GM12874 (cell line): ENCODE results near the gene EFHD2.

ENCODE experiments used
- CTCF ChIP-seq: IDR thresholded peaks from 2 replicates; pipeline ENCODE4 v1.5.1; 2011; ENCODE audit warnings: low read depth, mild to moderate bottlenecking, control low read depth, low read length, moderate library complexity; ENCODE audit not compliant: insufficient read depth

EFHD2 gene

GRCh38 chr1:15403962-15404580 is 5.6 kb upstream of the EFHD2 start:
- TF ChIP-seq CTCF: no peak

GRCh38 chr1:15405106-15405850 is 4.4 kb upstream of the EFHD2 start:
- no peak for TF ChIP-seq CTCF

- no peak for TF ChIP-seq CTCF
Observed at GRCh38 chr1:15406614-15407559, 2.8 kb upstream of the EFHD2 start.

GRCh38 chr1:15407580-15407979 is 2.1 kb upstream of the EFHD2 start:
- TF ChIP-seq CTCF: no peak

- TF ChIP-seq CTCF: no peak
Observed at GRCh38 chr1:15408890-15409387, 749 bp upstream of the EFHD2 start.

GRCh38 chr1:15410223-15410883 is 665 bp downstream of the EFHD2 start:
- TF ChIP-seq CTCF: no peak
